ENCODE results near the gene UNC45B. TPM values are rescaled to one million over a fixed set of nuclear protein-coding genes. Genes with fewer than 3 reads are reported as not detected.
"Not testable (repeated sequence)": the region's sequence is repeated elsewhere in the genome, so short reads cannot be mapped to it uniquely, and the experiment has no call there.

The UNC45B gene
- total RNA-seq, 4 donors from 2014 or later = not detected

DNA sequence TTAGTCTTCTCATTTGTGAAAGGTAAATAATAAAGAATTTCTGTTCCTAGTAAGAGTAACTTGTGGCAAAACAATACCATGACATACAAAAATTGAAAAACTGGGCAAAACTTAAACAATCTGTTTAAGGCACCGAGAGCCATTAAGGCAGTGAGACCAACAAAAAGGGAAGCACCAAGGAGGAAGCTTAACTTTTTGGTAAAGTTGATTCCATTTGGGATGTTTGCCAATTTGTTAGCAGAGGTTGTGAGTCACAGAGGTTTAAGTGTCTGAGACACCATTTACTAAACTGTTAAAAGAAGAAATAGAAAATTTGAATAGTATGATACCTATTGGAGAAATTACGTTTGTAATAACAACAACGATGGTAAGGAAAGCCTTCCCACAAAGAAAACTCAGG lies 41.7 kb downstream of the UNC45B start:
- TF ChIP-seq, protein P1, sequence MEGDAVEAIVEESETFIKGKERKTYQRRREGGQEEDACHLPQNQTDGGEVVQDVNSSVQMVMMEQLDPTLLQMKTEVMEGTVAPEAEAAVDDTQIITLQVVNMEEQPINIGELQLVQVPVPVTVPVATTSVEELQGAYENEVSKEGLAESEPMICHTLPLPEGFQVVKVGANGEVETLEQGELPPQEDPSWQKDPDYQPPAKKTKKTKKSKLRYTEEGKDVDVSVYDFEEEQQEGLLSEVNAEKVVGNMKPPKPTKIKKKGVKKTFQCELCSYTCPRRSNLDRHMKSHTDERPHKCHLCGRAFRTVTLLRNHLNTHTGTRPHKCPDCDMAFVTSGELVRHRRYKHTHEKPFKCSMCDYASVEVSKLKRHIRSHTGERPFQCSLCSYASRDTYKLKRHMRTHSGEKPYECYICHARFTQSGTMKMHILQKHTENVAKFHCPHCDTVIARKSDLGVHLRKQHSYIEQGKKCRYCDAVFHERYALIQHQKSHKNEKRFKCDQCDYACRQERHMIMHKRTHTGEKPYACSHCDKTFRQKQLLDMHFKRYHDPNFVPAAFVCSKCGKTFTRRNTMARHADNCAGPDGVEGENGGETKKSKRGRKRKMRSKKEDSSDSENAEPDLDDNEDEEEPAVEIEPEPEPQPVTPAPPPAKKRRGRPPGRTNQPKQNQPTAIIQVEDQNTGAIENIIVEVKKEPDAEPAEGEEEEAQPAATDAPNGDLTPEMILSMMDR (IDR thresholded peaks at IDR 0.05; ENCODE audit: low read depth) = no peak

DNA sequence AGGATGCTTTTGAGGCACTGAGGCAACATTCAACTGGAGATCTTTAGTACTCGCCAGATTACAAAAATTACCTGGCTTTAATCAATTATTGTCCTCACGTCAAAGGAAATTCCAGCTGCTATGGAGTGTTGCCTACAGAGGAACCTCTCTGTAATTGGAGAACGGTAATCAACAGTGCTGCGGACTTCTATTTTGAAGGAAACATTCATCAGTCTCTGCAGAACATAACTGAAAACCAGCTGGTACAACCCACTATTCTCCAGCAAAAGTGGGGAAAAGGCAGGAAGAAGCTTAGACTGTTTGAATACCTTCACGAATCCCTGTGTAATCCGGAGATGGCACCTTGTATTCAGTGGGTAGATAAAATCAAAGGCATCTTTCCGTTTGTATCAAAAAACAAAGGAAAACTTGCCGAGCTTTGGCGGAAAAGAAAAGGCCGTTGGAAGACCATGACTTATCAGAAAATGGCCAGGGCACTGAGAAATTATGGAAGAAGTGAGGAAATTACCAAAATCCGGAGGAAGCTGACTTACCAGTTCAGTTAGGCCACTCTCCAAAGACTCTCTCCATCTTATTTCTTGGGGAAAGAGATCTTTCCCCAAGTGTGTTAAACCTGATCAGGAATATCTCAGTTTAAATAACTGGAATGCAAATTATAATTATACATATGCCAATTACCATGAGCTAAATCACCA lies 43.5 kb downstream of the UNC45B start:
- TF ChIP-seq, protein P1 (IDR thresholded peaks at IDR 0.05; ENCODE audit: low read depth) = no peak

DNA sequence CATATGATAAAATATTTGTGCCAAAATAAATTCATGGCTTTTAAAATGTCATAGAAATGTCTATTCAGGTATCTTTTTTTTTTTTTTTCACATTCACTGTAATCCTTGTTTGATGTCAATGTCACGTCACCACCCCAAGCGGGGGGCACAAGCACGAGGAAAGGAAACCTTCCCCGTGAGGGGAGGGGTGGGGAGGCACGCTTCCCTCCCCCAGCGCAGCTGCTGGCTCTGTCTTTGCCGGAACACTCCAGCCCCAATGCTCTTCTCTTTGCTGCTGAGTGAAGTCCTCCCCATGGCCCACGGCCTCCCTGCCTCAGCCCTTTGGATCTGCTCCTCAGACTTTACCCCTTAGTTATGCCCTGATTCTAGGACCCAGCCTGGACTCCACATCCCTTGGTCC lies 45.1 kb downstream of the UNC45B start:
- TF ChIP-seq, protein P1 (IDR thresholded peaks at IDR 0.05; ENCODE audit: low read depth) = no peak

DNA sequence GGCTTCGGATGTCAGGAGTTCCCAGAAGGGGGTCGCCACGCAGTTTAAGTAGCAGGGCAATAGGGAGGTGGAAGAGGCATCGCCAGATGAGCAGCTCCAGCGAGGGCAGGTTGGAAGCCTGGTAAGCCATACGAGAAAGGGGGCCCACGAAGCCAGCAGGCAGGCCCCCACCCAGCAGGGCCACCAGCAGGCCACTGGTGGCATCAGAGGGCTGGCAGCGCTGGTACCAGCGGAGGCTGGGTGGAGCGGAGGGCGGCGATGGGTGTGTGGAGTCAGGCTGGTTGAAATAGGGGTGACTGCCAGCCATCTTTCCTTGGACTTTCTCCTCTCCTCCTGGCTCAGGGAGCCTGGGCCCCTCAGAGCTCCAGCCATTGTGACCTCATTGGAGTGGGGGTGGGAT lies 46.4 kb downstream of the UNC45B start, which contains the start of gene SLC35G3:
Gene SLC35G3, minus strand, starts transcription at position 393 of the 400 bp plus-strand sequence. Its CDS starts 86 bp downstream, at position 307.
- TF ChIP-seq, protein P1 (IDR thresholded peaks at IDR 0.05; ENCODE audit: low read depth) = not testable (repeated sequence)

DNA sequence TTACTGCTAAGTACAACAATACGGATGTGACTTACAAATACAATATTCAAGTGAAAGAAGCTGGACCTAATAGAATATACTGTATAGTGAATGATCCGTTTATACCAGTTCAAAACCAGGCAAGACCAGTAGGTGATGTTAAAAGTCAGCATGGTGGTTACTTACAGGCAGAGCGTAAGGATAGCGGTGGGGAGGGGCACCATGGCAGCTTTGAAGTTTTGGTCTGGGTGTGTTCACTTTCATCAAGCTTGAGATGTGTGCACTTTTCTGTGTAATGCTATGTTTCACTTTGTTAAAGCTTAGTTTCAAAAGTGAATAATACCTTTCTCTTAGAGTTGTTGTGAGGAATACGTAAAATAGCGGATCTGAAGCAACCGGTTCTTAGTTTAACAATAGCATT lies 63.1 kb downstream of the UNC45B start:
- TF ChIP-seq, protein P1 (IDR thresholded peaks at IDR 0.05; ENCODE audit: low read depth) = no peak

DNA sequence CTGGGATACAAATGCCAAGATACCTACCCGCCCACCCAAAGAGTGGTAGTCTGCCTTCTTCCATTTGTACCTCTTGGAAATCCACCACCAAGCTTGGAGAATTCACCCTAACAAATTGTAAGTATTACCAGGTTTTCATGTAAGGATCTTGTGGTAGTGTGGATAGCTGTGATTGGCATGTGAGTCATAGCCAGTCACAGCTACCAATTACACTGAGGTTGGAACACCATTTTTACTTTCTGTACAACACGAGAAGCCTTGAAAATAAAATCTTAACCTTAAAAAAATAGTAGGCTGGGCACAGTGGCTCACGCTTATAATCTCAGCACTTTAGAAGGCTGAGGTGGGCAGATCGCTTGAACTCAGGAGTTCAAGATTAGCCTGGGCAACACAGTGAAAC lies 65.1 kb downstream of the UNC45B start:
- TF ChIP-seq, protein P1 (IDR thresholded peaks at IDR 0.05; ENCODE audit: low read depth) = no peak

DNA sequence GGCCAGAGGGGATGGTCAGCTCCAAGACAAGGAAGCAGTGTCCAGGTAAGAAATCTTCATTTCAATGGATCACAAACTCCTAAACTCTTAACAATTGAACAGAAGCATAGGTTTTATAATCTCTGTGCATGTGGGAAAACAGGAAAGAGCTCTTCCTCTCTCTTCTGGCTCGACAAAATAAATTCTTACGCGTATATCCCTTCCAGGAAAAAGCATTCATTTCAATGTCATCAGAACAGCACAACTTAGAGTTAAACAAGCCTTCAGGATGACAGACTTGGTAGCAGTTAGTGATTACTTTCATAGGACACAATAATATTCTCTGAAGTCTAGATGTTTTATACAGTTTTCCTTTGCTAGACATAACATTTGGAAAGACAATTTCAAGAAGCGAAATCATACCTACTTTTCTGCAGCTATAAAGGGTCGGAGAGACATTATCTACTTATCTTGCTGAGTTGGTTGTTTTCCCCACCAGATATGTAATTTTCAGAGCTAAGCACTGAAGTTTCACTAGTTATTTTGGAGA lies 65.9 kb downstream of the UNC45B start:
- TF ChIP-seq, protein P1 (IDR thresholded peaks at IDR 0.05; ENCODE audit: low read depth) = no peak

All from subcutaneous adipose tissue (tissue), 4 donors.